Head of caudate nucleus (tissue), 42 donors: ENCODE data around the gene DIAPH2.

Experiments
- DNase-seq, 42 donors: peaks; one replicate each; pipeline versions ENCODE4 v3.0.0 to v3.0.0-alpha.2; 2020 to 2021; ENCODE audit warnings: mixed read lengths in 7 of 42
- intact Hi-C: fragments of 100-400 bp; cut with DNase I; formaldehyde crosslinking; loops from one replicate; pipeline ENCODE4 v1.15.0; 2022

DIAPH2 gene

DNA sequence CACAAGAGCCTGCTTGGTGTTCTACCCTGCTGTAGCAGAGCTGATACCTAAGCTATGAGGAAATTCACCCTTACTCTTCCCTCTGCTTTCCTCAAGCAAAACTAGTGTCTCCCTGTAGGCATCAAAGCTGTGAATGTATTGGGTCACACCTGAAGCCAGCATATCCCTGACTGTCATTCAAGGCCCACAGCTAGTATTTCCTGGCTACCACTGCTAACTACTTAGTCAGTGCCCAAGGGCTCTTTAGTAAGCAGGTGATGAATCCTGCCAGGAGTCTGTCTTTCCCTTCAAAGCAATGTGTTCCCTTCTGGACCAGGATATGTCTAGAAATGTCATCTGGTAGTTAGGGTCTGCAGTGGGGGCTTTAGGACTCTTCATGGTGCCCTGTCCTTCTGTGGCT lies 324.7 kb downstream of the DIAPH2 start:
- DNase-seq = no peak
- intact Hi-C loops = no loop called here

DNA sequence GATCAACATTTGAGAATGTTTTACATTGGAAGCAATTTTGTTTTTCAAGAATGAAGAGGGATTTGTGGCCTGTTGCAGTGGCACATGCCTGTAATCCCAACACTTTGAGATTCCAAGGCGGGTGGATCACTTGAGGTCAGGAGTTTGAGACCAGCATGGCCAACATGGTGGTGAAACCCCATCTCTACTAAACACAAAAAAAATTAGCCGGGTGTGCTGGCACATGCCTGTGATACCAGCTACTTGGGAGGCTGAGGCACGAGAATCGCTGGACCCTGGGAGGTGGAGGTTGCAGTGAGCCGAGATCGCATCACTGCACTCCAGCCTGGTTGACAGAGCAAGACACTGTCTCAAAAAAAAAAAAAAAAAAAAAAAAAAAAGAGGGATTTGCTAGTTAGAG lies 326.9 kb downstream of the DIAPH2 start:
- intact Hi-C loops = no loop called here
- no peak for DNase-seq

DNA sequence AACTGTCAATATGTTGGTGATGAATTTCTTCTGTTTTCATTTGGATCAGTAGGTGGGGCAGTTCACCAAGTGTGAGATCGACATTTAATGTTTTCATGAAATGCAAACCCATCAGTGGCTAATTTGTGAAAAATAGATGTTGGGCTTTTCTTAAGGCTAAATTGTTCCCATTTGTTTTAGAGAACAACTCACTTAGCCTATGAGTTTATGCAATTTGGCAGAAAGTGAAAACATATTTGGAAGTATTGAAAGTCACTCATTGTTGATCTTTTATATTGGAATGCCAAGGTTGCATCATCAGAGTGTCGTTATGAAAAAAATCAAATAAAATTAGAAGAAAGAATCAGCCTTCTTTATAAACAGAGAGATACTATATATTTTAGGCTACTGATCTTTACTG lies 331.5 kb downstream of the DIAPH2 start:
- no peak for DNase-seq
- intact Hi-C loops = no loop called here

DNA sequence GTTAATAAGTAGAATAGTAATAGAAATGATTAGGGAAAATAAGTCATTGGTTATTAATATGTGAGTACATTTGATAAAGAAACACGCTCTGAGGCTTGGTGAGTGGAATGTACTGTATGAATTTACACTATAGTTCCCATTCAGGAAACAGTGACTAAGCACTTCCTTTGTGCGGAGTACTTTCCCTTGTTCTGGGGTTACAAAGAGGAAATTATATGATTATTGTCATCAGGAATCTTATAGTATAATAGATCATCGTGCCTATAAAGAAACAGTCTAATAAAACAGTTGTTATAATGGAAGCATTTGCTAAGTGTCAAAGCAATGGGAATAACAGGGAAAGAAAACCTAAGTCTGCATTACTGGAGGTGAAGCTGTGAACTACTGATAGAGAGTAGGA lies 337.0 kb downstream of the DIAPH2 start:
- intact Hi-C loops = no loop called here
- DNase-seq = no peak

DNA sequence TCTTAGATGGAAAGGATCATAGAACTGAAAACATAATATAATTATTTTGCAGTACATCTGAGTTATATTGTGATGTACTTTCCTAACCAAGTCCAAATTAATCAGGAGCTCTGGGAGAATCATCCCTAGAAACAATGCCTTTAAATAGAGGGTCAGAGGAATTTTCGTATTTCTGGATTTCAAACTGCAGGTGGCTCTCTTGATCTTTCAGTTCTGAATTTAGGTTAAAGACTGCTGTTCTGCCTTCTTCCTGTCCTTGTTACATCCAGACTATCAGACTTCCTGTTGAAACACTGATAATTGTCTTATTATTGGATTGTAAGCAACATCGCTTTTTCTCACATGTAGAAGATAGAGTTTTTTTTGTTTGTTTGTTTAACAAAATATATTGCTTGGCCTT lies 341.8 kb downstream of the DIAPH2 start:
- DNase-seq = no peak
- intact Hi-C loops = no loop called here

DNA sequence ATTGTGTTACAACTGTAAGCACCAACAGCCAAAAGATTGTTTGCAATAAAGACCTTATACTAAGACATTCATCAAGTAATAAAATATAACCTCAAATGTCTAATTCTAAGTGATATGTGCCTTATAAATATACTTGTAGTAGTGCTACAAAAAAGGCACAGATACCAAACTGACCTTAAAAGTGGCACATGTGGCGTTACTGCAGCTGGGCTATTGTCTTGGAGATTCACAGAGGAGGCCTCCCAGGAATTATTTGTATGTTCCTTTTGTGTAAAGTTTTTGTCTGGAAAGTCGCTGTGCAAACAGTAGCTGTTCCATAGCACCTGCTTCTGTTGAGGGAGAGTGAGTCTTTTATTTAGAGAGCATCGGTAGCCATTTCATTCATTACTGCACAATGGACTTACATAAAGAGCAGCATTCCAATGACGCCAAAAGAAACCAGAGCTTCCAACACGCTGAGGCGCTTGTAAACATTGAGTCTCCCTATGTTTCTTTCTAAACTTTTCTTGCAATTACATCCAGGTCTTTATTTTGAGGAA lies 342.8 kb downstream of the DIAPH2 start:
- DNase-seq = no peak
- intact Hi-C loops = no loop called here

DNA sequence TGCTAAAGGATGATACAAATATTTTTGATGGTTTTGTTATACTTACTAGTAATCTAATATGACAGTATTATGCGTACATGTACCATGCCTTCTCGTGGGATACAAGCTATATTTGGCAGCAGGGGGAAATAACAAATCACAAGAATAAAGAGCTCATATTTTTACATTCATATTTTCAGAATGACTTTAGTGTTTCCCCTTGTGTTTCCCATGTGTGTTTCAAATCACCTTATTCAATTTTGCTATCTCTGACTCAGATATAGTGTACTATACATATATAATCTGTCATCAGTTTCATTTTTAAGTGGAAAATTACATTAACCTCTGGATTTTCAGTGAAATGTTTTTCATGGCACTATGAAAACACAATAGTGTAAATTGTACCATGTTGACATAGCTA lies 345.8 kb downstream of the DIAPH2 start:
- intact Hi-C loops = no loop called here
- no peak for DNase-seq

DNA sequence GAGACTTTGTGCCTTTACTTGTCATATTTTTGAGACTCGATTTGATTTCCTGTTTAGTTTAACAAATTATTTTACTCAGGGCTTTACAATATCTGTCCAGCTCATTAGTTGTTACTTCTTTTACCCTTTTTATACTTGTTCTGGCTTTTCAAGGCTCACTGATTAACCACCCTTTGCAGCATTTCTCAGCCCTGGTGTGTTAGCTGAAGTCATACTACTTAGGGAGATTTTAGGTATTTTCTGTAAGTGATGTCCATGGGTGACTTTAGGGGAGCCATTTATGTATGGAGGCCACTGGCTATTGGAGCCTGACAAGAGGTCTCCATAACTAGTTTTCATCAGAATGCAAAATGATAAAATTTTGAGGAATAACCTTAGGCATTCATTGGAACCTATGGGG lies 346.3 kb downstream of the DIAPH2 start:
- intact Hi-C loops = no loop called here
- no peak for DNase-seq

DNA sequence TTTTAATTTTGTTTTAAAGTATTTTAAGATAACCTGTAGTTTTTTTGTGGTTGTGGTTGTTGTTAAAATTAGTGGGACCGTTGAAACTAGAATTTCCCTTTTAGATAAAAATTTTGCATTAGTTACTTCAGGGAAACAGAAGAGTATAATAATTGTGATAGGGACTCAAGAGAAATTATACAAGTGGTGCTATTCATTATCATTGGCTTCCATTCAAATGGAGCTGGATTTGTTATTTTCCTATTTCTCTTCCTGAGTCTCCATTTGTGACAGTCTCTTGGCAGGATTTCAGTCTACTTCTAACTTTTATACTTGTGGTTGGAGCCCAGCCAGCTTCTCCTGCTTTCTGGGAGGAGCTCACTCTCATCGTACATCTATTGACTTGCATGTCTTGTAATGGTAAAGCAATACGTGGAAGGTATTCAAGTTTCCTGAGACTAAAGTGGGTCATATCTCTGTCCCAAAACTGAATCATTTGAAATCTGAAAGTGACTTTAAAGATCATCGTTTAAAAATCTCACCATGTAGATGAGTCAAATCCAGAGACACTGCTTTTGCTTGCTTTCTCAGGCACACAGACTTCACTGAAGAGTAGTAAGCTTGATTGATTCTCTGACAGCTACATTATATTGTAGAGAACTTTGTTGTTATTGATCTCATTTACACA lies 354.9 kb downstream of the DIAPH2 start:
- intact Hi-C loops = no loop called here
- DNase-seq = peak in 12 of 42 donors; percentile 1 to 36 (median 10)

DNA sequence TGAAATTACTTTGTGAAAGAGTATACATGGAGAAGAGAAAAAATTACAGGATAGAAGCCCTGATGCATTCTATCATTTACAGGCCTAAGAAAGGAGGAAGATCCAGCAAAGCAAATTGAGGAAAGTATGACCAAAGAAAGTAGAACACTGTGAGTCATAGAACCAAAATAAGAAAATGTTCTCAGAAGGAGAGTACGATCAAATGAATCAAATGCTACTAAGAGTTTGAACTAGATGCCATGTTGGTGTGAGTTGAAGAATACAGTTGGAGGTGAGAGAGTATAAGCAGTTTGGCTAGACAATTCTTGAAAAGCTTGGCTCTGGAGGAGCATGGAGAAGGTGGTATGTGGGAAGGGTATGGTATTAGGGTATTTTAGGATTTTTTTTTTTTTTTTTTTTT lies 360.8 kb downstream of the DIAPH2 start:
- DNase-seq = no peak
- intact Hi-C loops = no loop called here

DNA sequence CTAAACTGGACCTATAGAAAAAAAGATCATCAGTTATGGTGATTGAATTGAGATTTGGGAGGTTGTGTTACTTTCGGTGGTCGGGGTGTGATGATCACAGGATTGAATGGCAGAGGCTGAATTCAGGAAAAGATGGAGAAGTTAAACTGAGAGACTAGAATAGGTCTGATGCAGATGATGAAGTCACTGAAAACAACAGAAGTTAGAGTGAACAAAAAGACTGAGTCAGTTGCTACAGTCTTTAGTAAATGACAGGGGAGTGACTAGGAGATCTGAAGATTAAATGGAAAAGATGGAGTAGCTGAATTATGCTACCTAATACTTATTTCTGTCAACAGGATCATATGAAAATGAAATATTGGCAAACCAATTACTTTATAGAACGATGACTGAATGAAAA lies 362.2 kb downstream of the DIAPH2 start:
- intact Hi-C loops = no loop called here

DNA sequence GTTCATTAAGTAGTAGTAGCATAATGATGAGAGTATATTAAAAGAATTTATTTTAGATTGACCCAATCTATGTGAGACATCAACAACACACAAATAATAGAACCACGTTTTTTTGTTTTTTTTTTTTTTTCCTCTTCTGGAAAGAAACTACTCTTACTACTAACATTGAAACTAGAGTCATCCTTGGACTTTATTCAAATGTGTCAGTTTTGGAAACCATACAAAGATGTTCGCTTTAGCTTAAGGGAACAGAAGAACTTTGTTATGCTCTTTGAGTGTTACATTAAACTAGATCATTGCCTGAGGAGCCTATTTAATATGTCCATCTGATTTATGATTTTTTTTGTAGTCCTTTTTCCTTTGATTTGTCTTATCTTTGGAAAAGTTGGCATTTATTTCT lies 365.8 kb downstream of the DIAPH2 start:
- intact Hi-C loops = no loop called here
- no peak for DNase-seq

More for the DNA sequence above, 362.2 kb downstream of the DIAPH2 start:
- DNase-seq = no peak

DNA sequence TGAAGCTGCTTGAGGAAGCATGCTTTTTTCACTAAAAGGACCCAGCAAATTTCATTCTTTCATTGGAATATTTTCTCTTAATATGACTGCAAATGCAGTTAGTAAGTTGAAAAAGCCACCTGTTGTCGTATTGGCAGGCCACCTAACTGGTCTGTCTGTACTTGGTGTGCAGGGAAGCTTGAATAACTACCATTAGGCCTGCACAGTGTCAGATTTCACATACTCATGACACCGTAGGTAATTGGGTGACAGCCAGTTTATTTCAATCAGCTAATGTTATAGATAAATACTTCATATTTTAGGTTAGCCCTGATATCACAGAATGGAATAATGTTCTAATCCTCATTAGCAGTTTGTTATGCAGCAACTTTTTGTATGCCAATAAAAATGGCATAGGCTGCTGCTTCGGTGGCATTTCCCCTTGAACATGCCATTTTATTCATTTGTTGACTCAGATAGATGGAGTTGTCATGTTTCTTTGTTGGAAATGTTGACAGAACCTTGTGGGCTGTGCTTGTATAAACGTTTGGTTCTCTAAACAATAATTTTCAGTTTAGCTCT lies 372.8 kb downstream of the DIAPH2 start:
- intact Hi-C loops = no loop called here
- DNase-seq = no peak

DNA sequence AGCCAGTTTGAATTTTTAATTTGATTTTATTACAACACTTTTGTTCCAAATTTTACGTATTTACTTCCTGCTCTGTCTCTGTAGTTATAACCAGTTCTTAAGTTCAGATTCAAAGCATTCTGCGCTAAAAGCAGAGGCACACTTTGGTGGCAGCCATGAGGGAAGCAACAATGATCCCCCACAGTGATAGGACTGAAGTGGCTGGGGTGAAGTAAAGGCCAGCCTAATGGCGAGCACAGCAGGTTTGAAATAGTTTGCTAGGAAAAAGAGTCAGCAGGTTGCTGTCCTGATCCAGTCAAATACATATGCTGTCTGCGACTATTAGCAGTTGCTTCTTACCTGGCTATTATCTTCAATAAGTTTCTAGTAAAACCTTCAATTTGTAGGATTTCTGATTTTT lies 375.4 kb downstream of the DIAPH2 start:
- intact Hi-C loops = no loop called here
- DNase-seq = no peak

DNA sequence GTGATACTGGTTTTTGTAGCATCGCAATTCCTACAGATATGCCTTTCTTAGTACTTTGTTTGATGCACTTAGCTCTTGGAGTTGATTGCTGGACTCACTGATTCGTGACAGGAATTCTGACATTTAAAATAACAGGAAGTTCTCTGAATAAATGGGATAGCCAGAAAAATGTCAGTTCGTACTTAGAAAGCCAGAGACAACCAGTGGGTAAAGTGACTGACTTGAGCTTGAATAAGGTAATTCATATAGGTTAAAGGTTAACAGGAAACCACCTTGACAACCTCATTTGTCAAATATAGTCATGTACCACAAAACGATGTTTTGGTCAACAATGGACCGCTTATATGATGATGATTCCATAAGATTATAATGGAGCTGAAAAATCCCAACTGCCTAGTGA lies 380.4 kb downstream of the DIAPH2 start:
- intact Hi-C loops = no loop called here
- DNase-seq = no peak

DNA sequence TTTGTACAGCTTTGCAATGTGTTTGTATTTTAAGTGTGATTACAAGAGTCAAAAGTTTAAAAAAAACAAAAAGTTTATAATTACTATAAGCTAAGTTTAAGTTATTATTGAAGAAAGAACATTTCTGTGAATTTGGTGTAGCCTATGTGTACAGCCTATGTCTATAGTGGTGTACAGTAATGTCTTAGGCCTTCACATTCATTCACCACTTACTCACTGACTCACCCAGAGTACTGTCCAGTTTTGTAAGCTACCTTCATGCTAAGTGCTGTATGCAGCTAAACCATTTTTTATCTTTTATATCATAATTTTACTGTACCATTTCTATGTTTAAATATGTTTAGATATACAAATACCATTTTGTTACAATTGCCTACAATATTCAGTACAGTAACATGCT lies 381.3 kb downstream of the DIAPH2 start:
- intact Hi-C loops = no loop called here
- no peak for DNase-seq

DNA sequence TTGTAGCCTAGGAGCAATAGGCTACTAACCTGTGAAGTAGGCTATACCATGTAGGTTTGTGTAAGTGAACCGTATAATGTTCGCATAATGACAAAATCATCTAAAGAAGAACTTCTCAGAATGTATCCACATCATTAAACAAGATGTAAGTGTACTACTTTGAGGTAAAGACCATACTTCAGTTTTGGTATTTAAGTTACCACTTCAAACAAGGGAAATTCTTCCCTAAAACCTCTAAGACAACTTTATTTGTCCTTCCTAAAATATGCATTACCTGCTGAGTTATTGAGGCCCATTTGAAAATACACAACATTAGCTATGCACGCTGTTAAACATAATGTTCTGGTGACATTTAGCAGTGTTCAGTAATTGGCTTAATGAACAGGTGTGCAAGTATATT lies 381.7 kb downstream of the DIAPH2 start:
- intact Hi-C loops = no loop called here
- no peak for DNase-seq

DNA sequence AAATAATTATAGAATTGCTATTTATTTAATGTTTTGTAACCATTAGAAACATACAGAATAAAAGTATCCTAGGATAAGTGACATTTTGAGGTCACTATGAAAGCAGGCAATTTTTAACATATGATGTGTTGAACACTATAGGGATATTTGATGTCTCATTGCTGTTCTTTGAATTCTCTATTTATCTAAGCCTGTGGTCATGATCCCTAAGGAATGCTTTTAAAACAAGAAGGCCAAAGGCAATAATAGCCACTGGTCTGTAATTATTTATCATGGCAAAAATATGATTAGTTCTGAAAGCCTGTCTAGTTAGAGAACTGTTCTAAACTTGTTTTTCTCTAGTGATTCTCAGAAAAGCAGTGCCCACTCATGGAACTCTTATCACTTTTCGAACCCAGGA lies 385.7 kb downstream of the DIAPH2 start:
- intact Hi-C loops = no loop called here
- DNase-seq = no peak

DNA sequence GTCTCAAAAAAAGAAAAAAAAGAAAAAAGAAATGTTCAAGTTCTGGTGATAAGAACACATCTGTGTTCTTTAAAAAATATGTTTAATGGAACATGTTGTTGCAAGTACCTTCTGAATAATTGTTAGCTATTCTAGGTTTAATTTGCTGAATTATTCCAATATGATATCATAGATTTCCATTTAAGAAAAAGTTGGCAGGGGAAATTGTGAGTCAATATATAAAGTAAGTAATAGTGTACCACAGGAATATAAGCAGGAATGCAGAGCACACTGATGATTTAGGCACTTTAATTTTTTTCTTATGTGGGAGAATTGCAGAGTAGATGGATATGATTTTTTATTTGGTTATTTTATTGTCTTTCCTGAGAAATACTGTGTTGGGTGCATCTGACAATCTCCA lies 389.8 kb downstream of the DIAPH2 start:
- no peak for DNase-seq
- intact Hi-C loops = no loop called here

DNA sequence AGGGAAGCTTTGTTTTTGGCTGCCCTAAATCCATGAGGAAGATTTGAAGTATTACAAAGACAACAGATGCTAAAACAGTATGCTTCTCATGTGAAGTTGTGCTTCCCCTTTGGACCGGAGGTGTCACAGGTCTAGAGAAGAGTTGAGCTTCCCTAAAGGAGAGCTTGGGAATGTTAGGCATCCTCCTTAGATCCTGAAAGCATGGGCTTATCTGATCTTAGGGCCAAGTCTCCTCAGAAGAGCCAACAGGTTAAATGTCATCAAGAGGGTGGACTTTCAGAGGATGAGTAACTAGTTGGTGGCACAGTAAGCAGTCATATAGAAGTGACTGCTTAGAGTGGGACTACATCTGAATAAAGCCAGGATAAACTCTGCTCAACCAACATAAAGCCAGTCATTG lies 404.5 kb downstream of the DIAPH2 start:
- intact Hi-C loops = no loop called here
- DNase-seq = no peak

DNA sequence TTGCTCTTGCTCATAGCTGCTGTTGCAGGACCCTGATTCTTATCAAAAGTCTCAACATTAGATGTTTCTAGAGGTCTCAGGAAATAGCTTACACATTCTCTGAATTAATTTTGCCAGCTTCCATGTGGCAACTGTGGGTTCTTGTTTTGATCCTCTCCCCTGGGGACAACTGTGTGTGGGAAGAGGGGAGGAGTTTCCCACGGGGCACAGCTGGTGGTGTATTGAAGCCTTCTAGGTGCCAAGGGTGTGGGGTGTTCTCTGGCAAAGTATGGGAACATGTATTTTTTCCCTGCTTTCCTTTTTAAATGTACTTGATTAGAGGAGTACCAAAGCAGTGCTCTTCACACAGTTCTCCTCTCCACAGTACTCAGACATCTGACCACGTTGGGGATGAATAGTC lies 411.7 kb downstream of the DIAPH2 start:
- DNase-seq = no peak
- intact Hi-C loops = no loop called here
